ENCODE measurements around the gene CPA5.

The CPA5 gene

DNA sequence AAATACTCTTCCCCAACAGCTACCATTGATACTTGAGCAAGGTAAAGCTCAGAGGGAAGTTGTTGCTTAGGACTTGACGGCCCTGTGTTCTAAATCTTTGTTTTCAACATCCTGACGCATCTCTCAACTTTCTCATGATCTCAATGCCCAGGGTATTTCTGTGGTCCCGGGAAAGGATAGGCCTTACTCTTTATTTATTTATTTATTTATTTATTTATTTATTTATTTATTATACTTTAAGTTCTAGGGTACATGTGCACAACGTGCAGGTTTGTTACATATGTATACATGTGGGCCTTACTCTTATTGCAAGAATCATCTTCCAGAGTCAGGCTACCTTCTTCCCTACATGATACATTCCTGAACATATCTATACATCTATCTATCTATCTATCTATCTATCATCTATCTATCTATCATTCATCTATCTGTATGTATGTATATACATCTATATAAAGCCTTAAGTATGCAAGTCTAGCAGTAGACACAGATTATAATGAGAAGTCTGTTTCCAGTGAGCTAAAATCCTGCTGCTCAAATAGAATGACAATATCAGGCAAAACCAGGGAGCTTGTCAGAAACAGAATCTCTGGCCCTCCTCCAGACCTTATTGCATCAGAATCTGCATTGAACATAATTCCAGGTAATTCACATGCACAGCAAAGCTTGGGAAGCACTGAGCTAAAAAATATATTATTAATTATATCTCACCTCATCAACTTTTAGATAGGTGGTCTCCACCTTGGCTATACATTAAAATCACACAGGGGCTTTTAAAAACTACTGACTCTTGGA lies 12.2 kb upstream of the CPA5 start:
- no peak for DNase-seq (ENCODE audit: low read depth in 3 of 3)

- no peak for DNase-seq (ENCODE audit: low read depth in 3 of 3)
Observed at GRCh38 chr7:130333832-130334231, 10.8 kb upstream of the CPA5 start.

- DNase-seq (ENCODE audit: low read depth in 3 of 3) = no peak
Observed at GRCh38 chr7:130334274-130334673, 10.3 kb upstream of the CPA5 start.

GRCh38 chr7:130337410-130337971 lies 7.1 kb upstream of the CPA5 start:
- no peak for DNase-seq (ENCODE audit: low read depth in 3 of 3)

DNA sequence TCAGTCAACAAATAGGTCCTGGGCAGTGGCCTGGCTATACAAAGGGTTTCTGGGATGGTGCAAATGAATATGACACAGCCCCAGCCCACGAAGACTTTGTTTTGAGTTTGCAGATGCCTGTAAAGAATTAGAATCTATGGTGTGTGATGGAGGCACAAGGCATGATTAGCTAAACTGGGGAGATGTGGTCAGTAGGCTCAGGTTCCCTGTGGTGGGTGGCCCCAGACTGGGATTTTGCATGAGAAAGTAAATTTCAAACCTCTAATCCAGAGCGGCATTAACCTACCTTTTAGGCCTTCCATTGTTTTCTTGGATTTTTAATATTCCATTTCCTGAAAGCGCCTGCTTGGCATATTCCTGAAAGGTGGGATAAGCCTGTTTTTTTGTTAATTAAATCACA lies 6.4 kb upstream of the CPA5 start:
- no peak for DNase-seq (ENCODE audit: low read depth in 3 of 3)

DNA sequence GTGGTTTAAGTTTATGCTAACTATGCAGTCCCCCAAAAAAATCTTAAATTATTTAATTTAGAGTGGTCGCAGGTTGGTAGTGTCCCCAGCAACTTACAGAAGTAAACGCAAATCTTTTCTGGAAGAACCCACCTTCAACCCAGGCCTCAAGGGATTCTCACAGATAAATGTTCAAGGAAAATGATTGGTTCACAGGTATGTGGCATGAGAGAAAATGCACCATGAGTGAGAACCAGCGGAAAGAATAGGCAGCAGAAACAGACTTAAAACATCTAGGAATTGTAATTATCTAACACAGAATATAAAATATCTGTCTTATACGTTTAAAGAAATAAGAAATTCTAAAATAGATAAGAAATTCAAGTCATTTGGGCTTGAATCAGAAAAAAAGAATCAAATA lies 2.7 kb upstream of the CPA5 start:
- no peak for DNase-seq (ENCODE audit: low read depth in 3 of 3)

- no peak for DNase-seq (ENCODE audit: low read depth in 3 of 3)
Observed at GRCh38 chr7:130342701-130343380, 1.8 kb upstream of the CPA5 start.

DNA sequence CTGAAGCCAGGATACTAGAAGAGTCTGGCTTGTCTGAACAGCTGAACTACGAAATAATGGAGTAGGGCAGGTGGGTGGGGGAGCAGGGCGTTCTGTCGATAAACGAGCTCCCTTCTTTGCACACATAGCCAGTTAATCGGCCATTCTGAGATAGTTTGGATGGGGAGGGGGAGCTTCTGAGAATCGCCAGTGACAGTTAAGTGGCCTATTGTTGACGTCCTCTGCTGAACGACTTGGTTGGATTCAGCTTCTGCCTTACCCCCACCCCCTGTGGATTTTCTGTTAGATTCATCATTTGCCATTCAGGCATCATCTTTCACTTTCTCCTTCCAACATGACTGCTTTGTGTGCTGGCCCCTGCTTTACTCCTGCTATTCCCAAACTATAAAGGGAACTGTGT lies 520 bp downstream of the CPA5 start:
- no peak for DNase-seq (ENCODE audit: low read depth in 3 of 3)

DNA sequence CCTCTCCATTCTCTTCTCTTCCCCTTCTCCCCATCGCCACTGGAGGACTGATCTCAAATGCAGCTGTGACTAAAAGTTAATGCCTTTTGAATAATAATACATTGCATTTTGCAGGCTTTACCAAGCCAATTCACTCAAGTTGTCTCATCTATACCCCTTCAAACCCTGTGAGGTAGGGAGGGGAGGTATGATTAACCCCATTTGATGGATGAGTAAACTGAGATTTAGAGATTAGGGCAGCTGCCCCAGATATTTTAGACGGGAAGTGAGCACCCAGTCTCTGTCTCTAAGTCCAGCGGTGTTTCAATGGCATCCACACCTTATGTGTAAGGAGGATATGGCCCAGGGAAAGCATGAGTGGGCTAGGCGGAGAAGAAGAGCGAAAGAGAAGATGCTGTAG lies 1.1 kb downstream of the CPA5 start:
- DNase-seq (ENCODE audit: low read depth in 3 of 3) = no peak

- DNase-seq (ENCODE audit: low read depth in 3 of 3) = no peak
Observed at GRCh38 chr7:130346177-130346905, 1.7 kb downstream of the CPA5 start.

- DNase-seq (ENCODE audit: low read depth in 3 of 3) = no peak
Observed at GRCh38 chr7:130346941-130347340, 2.3 kb downstream of the CPA5 start.

DNA sequence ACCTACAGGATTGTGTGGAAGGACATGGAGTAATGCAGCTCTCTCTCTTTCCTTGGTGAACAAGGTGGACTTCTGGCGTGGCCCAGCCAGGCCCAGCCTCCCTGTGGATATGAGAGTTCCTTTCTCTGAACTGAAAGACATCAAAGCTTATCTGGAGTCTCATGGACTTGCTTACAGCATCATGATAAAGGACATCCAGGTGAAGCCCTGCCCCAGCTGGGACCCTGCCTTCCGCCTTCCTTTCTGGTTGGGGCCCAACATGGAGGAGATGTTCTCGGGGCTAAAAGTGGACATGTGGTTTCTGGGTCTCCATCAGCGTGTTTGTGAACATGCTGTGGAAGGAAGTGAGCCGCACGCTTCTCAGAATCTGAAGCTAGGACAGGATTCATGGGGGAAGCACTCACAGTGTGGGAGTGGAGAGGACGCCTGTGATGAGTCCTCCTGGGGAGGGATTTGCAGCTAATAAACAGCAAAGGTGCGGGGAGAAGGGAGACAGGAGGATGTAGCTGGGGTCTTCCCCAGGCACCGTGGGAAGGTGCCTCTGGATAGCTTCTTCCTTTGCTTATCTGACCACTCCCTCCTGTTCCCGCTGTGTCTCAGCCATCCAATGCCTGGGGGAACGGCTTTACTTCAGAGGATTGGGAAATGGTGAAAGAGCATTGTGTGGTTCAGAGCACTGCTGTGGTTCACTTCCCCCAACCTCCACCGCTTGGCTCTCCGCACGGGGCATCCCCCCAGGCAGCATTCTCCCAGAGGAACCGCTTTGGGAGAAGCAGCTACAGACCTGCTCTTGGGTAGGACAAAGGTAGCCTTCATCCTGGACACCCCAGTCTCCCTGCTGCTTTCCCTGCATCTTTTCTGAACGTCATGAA lies 5.5 kb downstream of the CPA5 start:
- no peak for DNase-seq (ENCODE audit: low read depth in 3 of 3)

GRCh38 chr7:130350945-130351790 lies 6.6 kb downstream of the CPA5 start:
- no peak for DNase-seq (ENCODE audit: low read depth in 3 of 3)

GRCh38 chr7:130351791-130352090 lies 7.1 kb downstream of the CPA5 start:
- DNase-seq (ENCODE audit: low read depth in 3 of 3) = no peak

DNA sequence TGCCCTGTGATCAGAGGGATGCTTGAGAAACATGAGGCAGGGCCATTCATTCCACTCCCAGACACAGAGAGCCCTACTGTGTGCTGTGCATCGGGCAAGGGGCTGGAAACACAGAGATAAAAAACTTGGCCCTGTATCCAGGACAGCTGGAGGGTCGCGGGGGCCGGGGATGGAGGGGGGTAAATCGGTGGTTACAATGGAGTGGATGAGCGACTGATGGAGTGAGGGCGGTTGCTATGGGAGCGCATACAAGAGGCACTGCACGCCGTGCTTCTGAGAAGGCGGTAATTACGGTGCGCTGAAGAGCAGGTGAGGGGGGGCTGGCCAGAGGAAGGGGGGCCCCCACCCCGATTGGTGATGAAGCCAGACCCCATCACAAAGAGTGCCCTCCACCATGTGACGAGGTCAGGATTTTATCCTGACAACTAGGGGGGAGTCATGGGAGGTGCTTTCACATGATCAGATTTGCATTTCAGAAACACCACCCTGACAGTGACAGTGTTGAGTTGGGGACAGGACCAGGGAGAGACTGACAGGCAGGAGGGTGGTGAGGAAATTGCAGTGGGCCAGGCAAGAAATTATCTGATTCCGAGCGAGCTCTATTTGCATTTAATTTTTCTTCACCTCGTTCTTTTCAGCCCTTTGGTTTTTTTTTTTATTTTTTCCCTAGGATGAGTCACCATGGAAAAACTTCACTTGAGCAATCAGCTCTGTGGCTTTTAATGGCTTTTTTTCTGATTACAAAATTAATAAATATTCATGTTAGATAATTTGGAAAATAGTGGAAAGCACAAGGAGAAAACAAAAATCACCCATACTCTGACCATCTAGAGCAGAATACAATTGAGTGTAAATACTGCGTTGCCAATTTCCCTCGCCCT lies 7.8 kb downstream of the CPA5 start:
- DNase-seq (ENCODE audit: low read depth in 3 of 3) = no peak

- no peak for DNase-seq (ENCODE audit: low read depth in 3 of 3)
Observed at GRCh38 chr7:130353196-130353595, 8.6 kb downstream of the CPA5 start.

DNA sequence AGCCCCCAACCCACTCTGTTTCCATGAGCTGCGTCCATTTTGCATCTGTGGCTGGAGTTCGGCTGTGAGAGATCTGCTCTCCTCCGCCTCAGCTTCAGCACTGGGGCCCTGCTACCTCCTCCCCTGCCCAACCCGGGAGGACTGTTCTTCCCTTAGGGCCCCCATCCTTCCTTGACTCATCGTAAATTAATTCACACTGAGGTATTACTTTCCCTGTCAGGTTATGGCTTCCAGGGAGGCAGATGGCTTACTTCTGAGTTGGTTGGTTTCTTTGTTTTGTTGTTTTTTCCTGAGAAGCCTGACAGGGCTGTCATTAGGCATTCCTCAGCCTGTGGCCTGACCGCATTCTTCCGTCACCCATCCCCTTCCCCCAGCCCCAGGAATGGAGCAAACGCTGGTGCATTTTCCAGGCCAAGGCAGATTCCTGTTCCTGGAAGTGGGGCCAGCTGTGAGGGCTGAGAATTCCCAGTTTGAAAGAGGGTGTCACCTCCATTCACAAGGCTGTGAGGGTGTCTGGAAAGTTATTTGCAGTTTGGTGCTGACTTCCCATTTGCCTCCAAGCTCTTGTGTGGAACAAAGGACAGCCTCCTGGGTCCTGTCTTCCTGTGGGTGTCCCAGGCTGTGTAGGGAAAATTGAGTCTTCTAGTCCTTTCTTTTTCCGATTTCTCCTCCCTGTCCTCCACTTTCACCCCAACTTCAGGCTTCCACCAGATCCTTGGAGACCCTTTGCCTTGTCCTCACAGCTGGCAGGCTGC lies 11.7 kb downstream of the CPA5 start:
- DNase-seq (ENCODE audit: low read depth in 3 of 3) = no peak

GRCh38 chr7:130356876-130357611 lies 12.4 kb downstream of the CPA5 start:
- no peak for DNase-seq (ENCODE audit: low read depth in 3 of 3)
